ENCODE measurements around the gene KCND2.

DNA sequence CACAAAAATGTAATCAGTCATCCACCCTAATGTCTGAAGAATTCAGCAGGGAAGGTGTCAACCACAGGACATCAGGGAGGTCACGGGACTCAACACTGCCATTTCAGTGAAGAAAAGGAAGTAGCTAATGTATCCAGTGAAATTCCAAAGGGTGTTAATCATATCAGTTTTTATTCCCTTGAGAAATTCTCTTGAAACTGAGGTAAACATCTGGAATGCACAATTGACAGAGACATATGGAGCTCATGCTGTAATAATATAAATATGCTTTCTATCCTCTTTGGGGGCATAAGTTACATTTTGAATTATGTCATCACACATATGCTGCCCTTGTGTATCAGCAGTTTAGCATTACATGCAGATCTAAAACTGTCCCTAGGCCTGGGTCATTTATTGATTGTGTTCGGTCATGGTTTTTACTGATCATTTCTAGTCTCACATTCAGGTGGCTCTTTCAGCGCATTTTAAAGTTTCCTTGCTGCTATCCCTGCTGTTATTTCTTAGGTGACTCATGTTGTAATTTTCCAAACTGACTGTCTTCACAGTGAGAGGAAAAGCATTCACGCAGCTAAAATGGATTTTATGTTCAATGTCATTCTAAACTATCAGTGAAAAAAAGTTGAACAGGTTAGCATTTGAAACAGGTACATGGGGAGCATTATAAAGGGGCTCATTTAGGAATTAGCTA lies 311.1 kb downstream of the KCND2 start:
- TF ChIP-seq, protein P1, sequence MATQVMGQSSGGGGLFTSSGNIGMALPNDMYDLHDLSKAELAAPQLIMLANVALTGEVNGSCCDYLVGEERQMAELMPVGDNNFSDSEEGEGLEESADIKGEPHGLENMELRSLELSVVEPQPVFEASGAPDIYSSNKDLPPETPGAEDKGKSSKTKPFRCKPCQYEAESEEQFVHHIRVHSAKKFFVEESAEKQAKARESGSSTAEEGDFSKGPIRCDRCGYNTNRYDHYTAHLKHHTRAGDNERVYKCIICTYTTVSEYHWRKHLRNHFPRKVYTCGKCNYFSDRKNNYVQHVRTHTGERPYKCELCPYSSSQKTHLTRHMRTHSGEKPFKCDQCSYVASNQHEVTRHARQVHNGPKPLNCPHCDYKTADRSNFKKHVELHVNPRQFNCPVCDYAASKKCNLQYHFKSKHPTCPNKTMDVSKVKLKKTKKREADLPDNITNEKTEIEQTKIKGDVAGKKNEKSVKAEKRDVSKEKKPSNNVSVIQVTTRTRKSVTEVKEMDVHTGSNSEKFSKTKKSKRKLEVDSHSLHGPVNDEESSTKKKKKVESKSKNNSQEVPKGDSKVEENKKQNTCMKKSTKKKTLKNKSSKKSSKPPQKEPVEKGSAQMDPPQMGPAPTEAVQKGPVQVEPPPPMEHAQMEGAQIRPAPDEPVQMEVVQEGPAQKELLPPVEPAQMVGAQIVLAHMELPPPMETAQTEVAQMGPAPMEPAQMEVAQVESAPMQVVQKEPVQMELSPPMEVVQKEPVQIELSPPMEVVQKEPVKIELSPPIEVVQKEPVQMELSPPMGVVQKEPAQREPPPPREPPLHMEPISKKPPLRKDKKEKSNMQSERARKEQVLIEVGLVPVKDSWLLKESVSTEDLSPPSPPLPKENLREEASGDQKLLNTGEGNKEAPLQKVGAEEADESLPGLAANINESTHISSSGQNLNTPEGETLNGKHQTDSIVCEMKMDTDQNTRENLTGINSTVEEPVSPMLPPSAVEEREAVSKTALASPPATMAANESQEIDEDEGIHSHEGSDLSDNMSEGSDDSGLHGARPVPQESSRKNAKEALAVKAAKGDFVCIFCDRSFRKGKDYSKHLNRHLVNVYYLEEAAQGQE (IDR thresholded peaks at IDR 0.05; ENCODE audit: low read depth): no peak
- no peak for TF ChIP-seq USF1 (IDR thresholded peaks at IDR 0.05)
- TF ChIP-seq YY1 (IDR thresholded peaks at IDR 0.05; ENCODE audit: low read depth): no peak
- TF ChIP-seq EP300 (IDR thresholded peaks at IDR 0.05; ENCODE audit: borderline replicate concordance): no peak
- TF ChIP-seq EGR1 (IDR thresholded peaks at IDR 0.05): no peak
- TF ChIP-seq TCF12 (IDR thresholded peaks at IDR 0.05; ENCODE audit: low read depth): no peak
- no peak for TF ChIP-seq FOXM1 (IDR thresholded peaks at IDR 0.05; ENCODE audit: borderline replicate concordance, low read depth)
- no peak for TF ChIP-seq CEBPB (IDR thresholded peaks at IDR 0.05)
- TF ChIP-seq, protein P2, sequence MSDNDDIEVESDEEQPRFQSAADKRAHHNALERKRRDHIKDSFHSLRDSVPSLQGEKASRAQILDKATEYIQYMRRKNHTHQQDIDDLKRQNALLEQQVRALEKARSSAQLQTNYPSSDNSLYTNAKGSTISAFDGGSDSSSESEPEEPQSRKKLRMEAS (IDR thresholded peaks at IDR 0.05): 0 out of 2 replicates have a peak, but pooled peaks have one; percentile 15
- no peak for TF ChIP-seq NFIC (IDR thresholded peaks at IDR 0.05)
- no peak for TF ChIP-seq TAF1 (IDR thresholded peaks at IDR 0.05; ENCODE audit: low read depth)
- no peak for TF ChIP-seq CREB1 (IDR thresholded peaks at IDR 0.05; ENCODE audit: low read depth)
- TF ChIP-seq TEAD4 (IDR thresholded peaks at IDR 0.05): no peak
